AG08396 (cell line): ENCODE data around the gene CAMTA1.

ENCODE experiments used
- DNase-seq: peaks from one replicate; pipeline ENCODE4 v3.0.0; 2012; ENCODE audit warnings: low spot score, mixed read lengths

Gene CAMTA1

DNA sequence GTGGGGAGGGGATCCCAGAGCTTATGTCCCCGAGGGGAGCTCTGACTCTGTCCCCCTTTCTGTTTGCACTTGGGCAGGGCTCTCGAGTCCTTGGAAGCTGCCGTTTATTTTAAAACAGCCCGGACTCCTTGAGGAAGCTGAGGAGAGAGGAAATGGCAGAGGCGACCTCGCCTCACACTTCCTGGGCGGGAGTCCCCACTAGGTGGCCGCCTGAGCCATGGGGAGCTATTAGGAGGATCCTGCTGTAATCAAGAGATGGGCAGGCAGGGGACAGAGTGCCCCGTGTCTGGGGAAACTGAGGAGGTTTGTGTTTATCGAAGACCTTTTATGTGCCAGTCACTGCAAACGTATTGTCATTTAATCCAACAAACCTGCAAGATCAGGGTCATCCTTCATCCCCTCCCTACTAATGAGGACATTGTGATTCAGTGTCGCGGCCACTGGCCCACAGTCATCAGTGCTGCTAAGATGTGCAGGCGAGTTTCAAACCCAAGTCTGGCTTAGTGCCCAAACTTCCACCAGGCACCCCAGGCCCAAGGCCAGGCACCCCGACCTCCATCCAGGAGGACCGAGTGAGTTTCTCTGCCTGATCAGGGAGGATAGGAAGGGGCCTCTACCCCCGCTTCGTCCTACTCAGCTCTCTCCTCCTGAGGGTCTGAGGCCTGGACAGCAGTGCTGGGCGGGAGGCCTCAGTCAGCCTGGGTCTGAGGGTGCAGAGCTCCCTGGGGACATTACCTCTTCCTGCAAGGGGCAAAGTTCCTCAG is 669.0 kb downstream of the CAMTA1 start:
- DNase-seq: peak; percentile 48

DNA sequence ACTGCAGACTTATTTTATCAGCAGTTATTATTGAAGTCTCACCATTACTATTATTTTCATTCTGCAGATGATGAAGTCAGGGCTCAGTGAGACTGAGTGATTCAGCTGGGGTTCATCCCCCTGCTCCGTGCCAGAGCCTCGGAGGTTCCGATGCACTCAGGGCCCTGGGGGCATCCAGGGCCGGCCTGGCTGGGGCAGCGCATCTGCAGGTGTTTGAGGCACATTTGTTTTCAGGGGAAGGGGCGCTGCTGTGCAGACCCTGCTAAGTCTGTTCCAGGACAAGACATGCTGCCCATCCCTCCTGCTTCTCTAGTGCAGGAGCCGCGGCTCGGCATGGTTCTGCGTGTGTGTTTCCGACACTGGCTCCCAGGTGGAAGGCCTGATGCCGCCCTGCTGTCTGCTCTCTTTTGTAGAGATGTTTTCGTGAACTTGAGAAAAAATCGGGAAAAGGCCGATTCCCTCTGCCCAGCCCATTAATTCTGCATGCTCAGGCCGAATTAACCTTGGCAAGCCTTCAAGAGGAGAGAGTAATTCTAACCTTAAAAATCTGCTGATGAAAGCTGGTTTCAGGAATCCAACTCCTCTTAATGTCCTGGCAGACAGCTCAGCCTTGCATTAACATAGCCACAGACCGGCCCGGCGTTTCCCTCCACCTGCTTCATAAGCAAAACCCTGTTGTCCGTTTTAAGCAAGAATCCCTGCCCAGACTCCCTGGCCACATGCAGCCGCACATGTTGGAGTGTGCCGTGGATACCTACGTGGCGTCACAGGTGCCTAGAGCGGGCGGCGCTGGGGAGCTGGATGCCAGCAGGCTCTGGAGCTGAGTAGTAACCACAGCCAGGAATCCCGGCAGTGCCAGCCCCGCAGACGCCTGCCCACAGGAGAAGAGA is 669.9 kb downstream of the CAMTA1 start:
- no peak for DNase-seq

DNA sequence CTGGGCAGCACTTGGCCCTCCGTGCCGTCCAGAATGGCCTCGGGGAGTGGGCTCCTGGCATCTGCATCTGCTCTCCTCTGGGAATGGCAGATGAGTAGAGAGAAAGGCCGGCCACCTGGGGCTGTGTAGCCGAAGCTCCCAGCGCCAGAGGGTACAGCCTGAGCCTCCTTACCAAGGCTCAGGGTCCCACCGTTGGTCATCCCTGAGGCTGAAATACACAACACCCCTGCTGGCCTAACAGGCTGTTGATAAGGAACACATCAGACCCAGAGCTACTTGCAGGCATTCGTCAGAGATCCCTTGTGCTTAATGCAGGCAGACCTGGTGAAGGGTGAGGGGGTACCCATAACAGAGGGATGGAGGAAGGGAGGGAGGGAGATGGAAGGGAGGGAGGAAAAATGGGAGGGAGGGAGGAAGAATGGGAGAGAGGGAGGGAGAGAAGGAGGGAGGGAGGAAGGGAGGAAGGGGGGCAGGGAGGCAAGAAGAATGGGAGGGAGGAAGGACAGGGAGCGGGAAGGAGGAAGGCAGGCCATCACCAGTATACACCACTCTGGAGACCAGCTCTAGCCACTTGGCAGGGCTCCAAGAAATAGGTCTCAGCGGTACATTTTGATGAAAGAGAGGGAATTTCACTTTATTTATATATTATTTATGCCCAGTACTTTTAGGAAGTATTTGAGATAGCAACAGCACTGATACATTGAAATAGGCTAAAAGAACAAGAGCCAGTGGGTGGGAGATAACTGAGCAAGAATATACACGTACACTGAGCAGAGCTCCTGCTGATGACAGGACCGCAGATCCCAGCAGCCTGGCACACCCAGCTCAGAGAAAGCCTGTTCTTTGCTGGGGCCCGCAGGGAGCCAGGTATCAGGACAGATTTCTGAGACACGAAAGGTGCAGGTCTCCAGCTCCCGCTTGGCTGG is 670.8 kb downstream of the CAMTA1 start:
- DNase-seq: no peak

DNA sequence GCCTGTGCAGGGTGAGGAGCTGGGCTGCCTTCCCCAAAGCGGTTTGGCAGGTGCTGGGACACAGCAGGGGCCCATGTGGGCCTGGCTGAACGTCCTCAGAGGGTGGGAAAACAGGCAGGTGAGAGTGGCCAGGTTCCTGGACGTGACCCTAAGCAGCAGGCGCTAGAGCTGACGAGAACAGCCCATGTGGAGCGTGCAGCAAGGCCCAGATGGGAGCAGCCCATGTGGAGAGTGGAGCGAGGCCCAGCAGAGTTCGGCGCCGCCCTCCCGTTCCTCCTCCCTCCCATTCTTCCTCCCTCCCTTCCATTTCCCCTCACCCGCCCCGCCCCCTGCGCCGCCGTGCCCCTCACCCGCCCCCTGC is 671.4 kb downstream of the CAMTA1 start:
- DNase-seq: no peak

DNA sequence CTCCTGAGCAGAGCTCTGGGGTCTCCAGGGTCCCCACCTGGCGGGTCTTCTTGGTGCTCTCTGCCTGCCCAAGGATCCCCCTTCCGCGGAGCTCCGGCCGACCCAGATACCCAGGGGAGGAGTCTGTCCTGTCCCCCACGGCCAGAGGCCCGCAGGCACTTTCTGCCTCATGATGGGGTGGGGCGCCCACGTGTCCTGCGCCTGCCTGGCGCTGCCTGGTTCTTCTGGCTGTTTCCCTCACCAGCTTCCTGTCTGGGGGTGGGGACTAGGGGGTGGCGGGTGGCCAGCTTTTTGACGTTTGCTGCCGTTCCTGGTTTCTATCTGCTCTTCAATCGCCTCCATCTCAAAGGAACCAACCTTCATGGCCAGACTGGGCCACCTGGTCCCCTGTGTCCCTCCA is 672.6 kb downstream of the CAMTA1 start:
- no peak for DNase-seq

DNA sequence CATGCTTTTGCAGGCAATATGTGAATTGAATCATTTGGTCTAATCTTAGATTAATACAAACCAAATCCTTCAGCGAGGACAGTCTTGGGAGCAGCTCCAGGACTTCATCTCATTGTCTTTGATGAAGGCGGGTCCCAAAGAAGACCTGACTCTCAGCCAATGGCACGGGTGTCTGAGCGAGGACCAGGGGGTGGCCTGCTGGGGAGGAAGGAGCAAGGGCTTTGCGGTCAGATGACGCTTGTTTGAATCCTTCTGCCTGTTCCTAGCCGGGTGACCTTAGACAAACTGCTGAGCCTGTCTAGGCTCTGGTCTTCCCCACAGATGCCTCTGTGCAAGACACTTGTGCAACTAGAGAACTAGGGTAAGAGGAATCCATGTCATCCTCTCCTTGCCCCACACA is 673.7 kb downstream of the CAMTA1 start:
- DNase-seq: no peak

DNA sequence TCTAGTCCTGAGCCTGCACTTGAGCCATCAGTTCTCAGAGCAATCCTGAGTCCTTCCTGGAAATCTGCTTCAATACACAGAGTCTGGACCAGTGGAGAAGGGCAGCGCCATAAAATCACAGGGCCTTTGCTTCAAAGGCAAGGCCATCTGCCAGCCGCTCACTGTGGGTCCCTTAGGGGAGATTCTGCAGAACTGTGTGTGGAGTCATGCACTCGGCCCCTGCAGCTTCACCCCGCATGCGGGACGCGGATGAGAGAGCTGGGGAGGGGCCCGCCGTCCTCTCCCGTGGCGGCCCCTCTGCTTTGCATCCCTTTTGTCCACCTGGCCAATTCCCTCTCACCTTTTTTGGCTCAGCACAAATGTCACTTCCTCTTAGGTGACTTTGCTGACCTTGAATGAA is 674.7 kb downstream of the CAMTA1 start:
- DNase-seq: no peak

DNA sequence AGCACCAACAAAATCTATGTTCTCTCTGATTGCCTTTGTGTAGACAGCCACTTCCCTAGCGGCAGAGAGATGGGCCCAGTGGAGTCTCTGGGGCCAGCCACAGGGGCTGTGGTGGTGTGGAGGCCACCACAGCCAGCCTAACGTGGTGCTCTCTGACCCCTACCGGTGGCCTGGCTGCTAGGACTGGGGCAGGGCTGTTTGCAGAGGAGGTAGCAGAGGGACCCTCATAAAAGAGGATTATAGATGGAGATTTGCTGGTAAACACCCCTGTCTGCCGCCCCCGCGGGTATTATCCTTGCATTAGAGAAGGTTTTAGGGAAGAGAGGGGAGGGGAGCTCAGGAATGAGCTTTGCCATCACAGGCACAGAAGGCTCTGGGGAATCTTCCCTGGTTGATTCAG is 675.6 kb downstream of the CAMTA1 start:
- no peak for DNase-seq

DNA sequence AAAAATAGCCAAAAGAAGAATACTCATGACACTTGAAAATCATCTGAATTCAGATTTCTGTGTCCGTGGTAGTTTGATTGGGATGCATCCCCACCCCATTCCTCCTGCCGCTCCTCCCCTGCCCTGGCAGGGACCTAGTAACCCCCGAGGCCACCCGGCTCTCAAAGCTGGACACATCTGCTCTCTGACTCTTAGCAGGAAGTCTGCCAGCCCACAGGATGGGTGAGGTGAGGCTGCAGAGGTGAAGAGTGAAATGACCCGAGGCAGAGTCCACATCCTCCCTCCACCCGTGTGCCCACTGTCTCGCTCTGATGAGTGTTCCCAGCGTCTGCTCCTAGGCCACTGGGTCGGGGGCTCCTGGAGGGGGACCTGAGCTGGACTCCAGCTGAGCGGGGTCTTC is 677.4 kb downstream of the CAMTA1 start:
- no peak for DNase-seq

DNA sequence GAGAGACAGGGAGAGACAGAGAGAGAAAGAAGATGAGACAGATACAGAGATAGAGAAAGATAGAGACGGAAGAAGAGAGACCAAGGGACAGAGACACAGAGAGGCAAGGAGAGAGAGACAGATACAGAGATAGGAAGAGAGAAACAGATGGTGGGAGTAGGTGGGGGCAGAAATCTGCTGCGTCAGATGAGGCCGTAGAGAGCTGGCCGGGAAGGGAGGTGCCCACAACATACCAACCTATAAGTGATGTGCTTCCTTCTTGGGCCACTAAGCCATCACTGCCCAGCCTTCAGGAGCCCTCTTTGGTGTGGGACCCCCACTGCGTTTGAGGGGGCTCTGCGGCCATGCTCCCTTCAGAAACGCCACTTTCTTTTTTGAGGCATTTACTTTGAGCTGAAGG is 678.3 kb downstream of the CAMTA1 start:
- DNase-seq: no peak

DNA sequence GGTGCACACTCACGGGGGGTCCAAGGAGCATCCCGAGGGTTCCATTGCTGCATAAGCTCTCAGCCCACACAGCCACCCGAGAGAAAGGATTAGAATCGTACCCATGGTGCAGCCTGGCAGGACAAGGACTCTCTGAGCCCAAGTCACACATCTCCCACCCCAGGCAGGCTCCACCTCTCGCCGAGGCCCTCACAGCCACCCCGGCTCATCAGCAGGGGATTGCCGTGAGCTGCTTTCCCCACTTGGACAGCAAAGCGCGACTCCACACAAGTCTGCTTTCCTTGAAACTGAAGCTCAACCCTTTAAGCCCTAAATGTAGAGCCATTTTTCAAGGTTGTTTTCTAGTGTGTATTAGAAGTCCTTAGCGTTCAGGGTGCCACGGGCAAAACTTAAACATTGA is 679.5 kb downstream of the CAMTA1 start:
- DNase-seq: no peak

DNA sequence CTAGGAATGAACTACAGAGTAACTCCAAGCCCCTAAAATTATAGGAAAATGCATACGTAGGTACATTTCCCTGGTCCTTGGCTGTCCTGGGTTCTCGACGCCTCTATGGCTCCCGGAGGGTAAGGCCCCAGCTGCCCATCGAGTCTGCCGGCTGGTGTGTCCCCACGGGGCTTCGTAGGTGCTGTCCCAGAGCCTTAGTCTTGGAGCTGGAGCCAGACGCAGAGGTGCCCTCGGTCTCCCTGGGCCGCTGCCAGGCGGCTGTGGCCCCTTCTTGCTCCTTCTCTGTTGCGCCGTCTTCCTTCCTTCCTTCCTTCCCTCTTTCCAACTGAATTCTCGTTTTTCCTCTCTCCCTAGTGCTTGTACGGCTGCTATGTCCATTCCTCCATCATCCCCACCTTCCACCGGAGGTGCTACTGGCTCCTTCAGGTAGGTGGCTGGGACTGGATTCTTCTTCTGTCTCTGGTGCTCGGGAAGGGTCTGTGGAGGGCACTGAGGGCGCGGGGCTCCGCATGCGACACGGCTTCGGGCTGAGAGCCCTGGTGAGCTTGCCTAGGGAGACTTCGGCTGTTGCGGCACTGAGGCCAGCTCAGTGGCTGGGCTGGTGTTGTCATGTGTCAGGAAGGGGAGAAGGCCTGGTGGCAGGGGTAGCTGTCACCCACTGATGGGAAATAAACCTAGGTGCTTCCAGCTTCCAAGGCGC is 682.4 kb downstream of the CAMTA1 start:
- no peak for DNase-seq

DNA sequence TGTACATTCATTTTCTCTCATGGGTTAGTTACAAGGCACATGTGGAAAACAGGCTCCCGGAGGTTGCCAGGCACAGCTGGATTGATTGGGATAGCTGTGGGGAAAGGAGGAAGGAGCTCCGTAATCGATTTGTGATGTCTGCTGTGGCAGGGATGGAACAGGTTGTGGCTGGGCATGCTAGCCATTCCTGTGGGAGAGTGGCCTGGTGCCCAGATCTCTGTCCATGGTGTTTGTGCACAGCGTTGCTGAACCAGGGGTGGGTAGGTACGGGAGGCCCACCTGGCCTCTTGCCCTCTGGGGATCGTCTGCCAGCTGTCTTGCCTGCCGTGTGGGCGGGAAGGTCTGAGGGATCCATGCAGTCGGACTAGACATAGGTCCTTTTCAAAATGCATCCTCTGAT is 683.0 kb downstream of the CAMTA1 start:
- no peak for DNase-seq

DNA sequence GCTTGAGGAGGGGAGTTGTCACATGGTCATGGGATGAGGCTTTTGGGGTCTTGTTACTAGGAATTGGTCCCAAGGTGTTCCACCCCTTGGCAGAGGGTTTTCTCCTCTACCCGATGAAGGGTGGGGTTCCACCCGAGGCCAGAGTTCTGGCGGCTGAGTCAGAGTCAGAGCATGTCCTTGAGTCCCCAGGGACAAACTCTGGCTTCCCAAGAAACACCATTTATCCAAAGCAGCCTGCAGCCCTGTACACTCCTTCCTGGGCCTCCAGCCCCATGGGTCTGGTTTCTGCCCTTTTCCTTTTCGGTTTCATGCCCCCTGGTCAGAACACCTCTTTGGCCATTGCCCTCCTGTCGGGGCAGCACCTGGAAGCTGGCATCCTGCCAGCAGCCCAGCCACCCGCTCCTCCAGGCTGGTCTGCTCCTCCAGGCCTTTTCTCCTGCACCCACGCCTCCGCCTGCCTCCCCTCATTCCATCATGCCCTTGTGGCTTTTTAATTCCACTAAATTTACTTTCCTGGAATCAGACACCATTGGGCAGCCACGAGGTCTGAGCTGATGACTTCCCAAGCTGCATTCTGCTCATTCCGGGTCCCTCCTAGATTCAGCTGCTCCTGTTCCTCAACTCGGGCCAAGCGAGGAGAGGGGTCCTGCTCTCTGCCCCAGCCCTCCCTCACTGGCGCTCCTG is 684.1 kb downstream of the CAMTA1 start:
- no peak for DNase-seq

DNA sequence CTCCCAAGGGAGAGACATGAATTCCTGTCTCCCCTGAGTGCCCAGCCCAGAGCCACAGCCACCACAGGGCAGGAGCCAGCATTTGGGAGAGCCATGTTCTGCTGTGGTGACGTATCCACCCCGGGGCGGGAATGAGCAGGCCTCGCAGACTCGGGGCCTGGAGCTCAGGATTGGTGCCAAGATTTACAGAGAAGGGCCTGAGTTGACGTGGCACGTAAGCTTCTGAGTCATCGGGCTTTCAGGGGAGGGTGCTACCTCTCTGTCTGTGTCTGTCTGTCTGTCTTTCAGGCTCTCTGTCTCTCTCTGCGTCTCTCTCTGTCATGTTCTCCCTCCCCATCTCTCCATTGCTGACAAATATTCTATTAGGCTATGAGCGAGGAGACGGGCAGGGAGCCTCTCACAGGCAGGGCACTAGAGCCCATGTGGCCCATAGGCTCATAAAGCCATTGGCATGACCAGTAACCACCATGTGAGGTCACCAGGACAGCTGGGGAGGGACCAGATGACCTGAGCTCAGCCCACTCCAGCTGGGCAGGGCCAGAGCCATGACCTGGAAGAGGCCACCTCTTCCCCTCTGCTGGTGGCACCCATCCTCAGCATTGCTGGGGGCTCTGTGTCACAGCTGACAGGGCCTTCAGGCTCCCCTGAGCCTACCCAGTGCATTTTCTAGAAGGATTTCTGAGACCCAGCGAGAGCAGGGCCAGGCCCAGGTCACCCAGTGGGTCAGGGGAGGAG is 685.8 kb downstream of the CAMTA1 start:
- DNase-seq: peak; percentile 95

DNA sequence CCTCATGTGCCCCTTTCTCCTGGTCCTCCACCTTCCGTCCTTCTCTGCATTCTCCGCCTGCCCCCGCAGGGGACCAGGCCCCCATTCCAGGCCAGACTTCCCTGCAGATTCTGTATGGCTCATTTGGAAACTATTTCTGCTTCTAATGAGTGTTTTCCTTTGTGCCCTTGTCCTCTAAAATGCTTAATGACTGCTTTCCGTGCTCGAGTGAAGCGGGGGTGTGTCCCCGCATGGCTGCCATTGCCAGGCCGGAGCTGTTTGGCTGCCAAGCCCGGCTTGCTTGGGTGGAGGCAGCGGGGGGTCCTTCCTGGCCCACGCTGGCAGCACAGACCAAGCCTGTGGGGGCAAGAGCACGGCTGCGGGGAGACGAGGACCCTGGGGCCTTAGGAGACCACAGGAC is 686.6 kb downstream of the CAMTA1 start:
- DNase-seq: peak; percentile 41

DNA sequence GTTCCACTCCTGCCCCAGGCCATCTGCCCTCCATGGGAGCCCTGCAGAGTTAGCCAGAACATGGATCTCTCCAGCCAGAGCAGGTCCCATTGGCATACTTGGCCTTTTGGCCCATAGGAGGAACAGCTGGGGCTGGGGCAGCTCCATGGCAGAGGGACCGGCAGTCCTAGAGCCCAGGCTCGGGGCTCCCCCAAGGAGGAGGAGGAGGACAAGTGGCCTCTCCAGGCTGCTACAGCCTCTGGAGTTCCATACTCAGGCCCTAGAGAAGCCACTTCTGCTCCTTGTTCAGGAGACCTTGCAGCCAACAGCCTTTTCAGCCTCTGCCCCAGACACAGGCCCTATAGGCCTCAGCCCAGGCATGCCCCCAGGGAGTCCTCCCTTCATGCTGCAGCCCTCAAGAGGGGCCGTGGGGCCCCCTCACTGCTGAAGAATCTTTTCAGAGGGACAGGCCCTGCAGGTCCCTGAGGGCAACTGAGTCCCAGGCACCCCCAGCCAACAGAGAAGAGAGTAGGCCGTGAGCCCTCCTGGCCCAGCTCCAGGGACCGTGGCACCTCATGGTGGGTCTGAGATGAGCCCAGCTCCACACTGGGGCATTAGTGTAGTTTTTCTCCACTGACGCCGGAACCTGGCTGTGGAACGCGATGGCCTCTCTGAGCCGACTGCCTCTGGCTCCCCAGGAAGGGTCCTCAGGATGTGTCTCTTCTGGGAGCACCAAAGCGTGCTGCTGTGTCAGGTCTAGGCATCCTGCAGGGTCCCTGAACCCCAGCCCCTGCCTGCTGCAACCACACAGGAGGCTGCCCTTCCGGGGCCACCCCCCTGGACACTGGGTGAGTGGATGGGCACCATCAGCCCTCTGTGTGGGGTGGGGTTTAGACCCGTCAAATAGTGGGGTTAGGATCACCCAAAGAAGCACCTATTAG is 688.2 kb downstream of the CAMTA1 start:
- no peak for DNase-seq

DNA sequence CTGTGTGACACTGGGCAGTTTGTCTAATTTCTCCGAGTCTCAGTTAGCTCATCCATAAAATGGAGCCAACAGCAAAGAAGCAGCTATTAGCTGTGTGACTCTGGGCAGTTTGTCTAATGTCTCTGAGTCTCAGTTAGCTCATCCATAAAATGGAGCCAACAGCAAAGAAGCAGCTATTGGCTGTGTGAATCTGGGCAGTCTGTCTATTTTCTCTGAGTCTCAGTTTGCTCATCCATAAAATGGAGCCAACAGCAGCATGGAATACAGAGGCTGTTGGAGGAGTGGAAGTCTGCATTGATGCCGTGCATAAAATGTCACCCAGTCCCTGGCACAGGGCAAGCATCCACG is 688.9 kb downstream of the CAMTA1 start:
- DNase-seq: no peak

DNA sequence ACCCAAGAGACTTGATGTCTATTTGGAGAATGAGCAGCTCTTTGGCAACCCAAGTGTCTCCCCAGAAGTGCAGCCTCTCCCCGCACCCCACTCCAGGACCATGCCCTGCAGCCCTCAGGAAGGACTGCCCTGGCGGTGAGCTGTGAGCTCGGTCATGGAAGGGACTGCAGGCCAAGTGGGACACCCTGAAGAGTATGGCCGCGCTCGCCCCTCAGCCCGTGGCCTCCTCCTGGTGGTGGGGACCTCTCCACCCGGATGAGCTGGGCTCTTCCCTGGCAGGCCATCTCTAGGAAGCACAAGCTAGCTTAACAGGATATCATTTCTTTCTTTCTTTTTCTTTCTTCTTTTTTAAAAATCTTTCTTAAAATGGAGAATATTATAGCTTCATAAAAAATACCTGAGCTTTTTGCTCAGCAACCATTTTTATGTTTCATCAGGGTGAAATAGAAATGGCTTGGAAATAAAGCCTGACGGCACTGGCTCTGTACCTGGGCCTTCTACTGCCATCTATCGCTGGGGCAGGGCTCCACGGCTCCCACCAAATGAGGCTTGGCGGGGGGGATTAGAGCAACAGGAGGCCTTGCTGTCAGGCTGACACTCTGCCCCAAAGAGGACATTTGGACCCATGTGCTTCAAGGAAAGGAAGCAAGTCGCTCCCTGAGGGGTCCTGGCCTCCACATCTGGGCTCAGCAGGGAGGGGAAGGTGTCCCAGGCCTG is 689.7 kb downstream of the CAMTA1 start:
- no peak for DNase-seq
